Panc1 (cell line): ENCODE data around the gene DNAJC27.

Source experiments
- POLR2AphosphoS5 ChIP-seq: IDR thresholded peaks from 2 replicates; pipeline ENCODE4 v1.6.1; 2012; ENCODE audit warnings: mild to moderate bottlenecking, low read depth, low read length, moderate library complexity
- TCF7L2 ChIP-seq: IDR thresholded peaks from 2 replicates; pipeline ENCODE4 v1.6.1; 2011; ENCODE audit warnings: mild to moderate bottlenecking, low read depth, low read length, inconsistent platforms
- TF ChIP-seq, protein P1 (sequence below): fragments of 450-650 bp; IDR thresholded peaks from 2 replicates; pipeline ENCODE4 v1.5.1; 2017; ENCODE audit warnings: mild to moderate bottlenecking
- TF ChIP-seq, protein P2 (sequence below), 2 experiments: IDR thresholded peaks; 2 replicates each; pipeline ENCODE4 v1.6.1; 2011 to 2012; ENCODE audit warnings: low read depth in 2 of 2, control low read depth in 1 of 2, low read length in 1 of 2, mild to moderate bottlenecking in 1 of 2, moderate library complexity in 1 of 2; ENCODE audit not compliant: insufficient read depth in 1 of 2

DNA sequence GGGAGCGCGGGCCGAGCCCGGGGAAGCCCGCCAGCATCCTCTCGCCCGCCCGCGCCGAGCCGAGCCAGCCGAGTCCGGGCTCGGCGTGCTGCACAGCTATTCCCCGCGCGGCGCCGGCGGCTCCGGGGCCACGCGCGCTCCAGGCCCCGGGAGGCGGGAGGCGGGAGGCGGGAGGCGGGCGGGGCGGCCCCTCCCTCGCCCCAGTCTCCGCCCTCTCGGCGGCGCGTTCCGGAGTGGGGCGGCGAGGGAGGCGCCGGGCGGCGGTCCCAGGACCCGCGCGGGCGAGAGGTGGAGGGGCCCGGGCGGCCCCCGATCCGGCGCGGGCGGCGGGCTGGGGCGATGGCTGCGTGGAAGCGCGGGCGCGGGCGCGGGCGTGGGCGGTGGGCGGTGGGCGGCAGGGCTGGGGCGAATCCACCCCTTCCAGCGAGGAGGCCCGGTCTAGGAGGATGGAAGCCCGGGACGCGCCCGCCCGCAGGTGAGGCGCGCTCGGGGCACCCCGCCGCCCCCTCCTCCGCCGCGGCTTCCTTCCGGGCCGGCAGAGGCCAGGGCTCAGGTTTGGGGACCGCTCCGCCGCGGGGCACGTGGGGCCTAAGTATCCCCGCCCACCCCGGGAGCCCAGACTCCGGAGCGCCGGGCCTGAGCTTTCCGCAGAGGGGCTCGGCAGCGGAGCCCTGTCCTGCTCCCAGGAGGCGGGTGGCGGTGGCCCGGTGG is 51.5 kb downstream of the DNAJC27 start, which contains the start of gene ADCY3:
- TF ChIP-seq, protein P1, sequence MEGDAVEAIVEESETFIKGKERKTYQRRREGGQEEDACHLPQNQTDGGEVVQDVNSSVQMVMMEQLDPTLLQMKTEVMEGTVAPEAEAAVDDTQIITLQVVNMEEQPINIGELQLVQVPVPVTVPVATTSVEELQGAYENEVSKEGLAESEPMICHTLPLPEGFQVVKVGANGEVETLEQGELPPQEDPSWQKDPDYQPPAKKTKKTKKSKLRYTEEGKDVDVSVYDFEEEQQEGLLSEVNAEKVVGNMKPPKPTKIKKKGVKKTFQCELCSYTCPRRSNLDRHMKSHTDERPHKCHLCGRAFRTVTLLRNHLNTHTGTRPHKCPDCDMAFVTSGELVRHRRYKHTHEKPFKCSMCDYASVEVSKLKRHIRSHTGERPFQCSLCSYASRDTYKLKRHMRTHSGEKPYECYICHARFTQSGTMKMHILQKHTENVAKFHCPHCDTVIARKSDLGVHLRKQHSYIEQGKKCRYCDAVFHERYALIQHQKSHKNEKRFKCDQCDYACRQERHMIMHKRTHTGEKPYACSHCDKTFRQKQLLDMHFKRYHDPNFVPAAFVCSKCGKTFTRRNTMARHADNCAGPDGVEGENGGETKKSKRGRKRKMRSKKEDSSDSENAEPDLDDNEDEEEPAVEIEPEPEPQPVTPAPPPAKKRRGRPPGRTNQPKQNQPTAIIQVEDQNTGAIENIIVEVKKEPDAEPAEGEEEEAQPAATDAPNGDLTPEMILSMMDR, result no peak
- TF ChIP-seq, protein P2, sequence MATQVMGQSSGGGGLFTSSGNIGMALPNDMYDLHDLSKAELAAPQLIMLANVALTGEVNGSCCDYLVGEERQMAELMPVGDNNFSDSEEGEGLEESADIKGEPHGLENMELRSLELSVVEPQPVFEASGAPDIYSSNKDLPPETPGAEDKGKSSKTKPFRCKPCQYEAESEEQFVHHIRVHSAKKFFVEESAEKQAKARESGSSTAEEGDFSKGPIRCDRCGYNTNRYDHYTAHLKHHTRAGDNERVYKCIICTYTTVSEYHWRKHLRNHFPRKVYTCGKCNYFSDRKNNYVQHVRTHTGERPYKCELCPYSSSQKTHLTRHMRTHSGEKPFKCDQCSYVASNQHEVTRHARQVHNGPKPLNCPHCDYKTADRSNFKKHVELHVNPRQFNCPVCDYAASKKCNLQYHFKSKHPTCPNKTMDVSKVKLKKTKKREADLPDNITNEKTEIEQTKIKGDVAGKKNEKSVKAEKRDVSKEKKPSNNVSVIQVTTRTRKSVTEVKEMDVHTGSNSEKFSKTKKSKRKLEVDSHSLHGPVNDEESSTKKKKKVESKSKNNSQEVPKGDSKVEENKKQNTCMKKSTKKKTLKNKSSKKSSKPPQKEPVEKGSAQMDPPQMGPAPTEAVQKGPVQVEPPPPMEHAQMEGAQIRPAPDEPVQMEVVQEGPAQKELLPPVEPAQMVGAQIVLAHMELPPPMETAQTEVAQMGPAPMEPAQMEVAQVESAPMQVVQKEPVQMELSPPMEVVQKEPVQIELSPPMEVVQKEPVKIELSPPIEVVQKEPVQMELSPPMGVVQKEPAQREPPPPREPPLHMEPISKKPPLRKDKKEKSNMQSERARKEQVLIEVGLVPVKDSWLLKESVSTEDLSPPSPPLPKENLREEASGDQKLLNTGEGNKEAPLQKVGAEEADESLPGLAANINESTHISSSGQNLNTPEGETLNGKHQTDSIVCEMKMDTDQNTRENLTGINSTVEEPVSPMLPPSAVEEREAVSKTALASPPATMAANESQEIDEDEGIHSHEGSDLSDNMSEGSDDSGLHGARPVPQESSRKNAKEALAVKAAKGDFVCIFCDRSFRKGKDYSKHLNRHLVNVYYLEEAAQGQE (IDR thresholded peaks at IDR 0.05; ENCODE audit: insufficient read depth in 1 of 2, low read depth in 2 of 2, low read length in 1 of 2), result no peak
- TF ChIP-seq POLR2AphosphoS5, result 0 out of 2 replicates have a peak, but pooled peaks have one; percentile 27
- TF ChIP-seq TCF7L2, result no peak
